GM13976 (cell line): ENCODE results near the gene MISP.

ENCODE experiments used
- DNase-seq: peaks from one replicate; pipeline ENCODE4 v3.0.0; 2012; ENCODE audit warnings: low spot score
- CTCF ChIP-seq: IDR thresholded peaks from 2 replicates; pipeline ENCODE4 v1.5.1; 2012; ENCODE audit warnings: borderline replicate concordance, mild to moderate bottlenecking; ENCODE audit not compliant: insufficient read depth; ENCODE audit errors: extremely low read depth, missing control alignments, control extremely low read depth
- in situ Hi-C: fragments of 300-500 bp; cut with MboI; formaldehyde crosslinking; loops from one replicate; pipeline ENCODE4 v1.12.0; 2022; ENCODE audit warnings: low sequenced_read_pairs, mixed read lengths, inconsistent platforms; ENCODE audit not compliant: unreplicated experiment

Gene MISP

GRCh38 chr19:801030-801860 is 50.3 kb downstream of the MISP start:
- TF ChIP-seq CTCF, result no peak
- in situ Hi-C loops, result no loop called here
- DNase-seq, result no peak

GRCh38 chr19:801861-802497 is 51.1 kb downstream of the MISP start:
- in situ Hi-C loops, result no loop called here
- no peak for TF ChIP-seq CTCF
- no peak for DNase-seq

GRCh38 chr19:802498-803098 is 51.7 kb downstream of the MISP start:
- DNase-seq, result no peak
- in situ Hi-C loops, result no loop called here
- TF ChIP-seq CTCF, result no peak

- TF ChIP-seq CTCF, result no peak
- DNase-seq, result no peak
- in situ Hi-C loops, result no loop called here
These were observed 52.2 kb downstream of the MISP start for GRCh38 chr19:803099-803561.

- DNase-seq, result no peak
- TF ChIP-seq CTCF, result no peak
- in situ Hi-C loops, result no loop called here
These were observed 52.9 kb downstream of the MISP start for GRCh38 chr19:803686-804418.
